Measurements from ENCODE around the gene ADAT1. TPM values are rescaled to one million over a fixed set of nuclear protein-coding genes. Genes with fewer than 3 reads are reported as not detected.

Gene ADAT1
- total RNA-seq, 3 donors from 2014 or later (not counting 1 experiment from before 2014, with no cell fraction given), result 63.5 to 65.2 (median 64.8) TPM

DNA sequence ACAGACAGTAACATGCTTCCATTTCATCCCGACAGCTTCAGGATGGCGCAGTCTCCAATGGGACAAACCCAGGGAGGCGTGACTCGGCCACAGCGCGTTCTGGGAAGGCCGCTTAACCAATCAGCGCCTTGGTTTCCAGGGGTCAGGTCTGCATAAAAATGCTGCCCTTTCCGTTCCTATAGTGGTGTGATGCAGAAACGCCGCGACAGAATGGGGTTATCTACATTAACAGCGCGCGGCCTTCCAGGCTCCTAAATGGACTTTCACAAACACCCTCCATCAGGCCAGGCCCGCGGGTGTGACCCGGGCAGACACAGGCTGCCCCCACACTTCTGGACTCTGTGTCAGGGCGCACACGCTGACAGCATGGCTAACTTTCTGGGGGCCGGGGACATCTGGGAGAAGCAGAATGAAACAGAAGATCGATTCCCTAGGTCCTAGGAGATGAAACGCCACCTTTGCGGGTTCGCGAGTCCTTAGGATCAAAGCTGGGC is 67.8 kb downstream of the ADAT1 start:
- ATAC-seq, result no peak
- Histone ChIP-seq H3K27me3 (ENCODE audit: control insufficient read depth, insufficient read depth, low read length) (no peaks in the 10 kb centered on the region), H3K4me3 (ENCODE audit: low read length) (peak overlapping the region; percentile 43), H3K36me3 (ENCODE audit: control insufficient read depth, insufficient read depth, low read length) (no peaks in the 10 kb centered on the region), H3K4me1 (ENCODE audit: control insufficient read depth, insufficient read depth, low read length) (peaks cover 15% of the 10 kb centered on the region), H3K9me3 (ENCODE audit: control insufficient read depth, insufficient read depth, low read length) (no peaks in the 10 kb centered on the region), H3K27ac (ENCODE audit: low read length) (peak overlapping the region; percentile 73)
- H3K9me3 Mint-ChIP-seq, result no peaks in the 10 kb centered on the region
- intact Hi-C loops (cut with micrococcal nuclease), result no loop called here
- H3K27ac Mint-ChIP-seq, result peak overlapping the region; percentile 75 to 94
- WGBS (ENCODE audit: insufficient coverage), result 6% methylated on average over 26 of the region's 26 CpGs
- DNase-seq, result no peak
- H3K4me1 Mint-ChIP-seq, result peaks cover 11% of the 10 kb centered on the region in 2 donors
- peaks cover 9 to 17% of the 10 kb centered on the region in 2 donors for H3K27me3 Mint-ChIP-seq (ENCODE audit: low read depth in 2 of 2)
- H3K36me3 Mint-ChIP-seq, result no peaks in the 10 kb centered on the region
- TF ChIP-seq, protein P1, sequence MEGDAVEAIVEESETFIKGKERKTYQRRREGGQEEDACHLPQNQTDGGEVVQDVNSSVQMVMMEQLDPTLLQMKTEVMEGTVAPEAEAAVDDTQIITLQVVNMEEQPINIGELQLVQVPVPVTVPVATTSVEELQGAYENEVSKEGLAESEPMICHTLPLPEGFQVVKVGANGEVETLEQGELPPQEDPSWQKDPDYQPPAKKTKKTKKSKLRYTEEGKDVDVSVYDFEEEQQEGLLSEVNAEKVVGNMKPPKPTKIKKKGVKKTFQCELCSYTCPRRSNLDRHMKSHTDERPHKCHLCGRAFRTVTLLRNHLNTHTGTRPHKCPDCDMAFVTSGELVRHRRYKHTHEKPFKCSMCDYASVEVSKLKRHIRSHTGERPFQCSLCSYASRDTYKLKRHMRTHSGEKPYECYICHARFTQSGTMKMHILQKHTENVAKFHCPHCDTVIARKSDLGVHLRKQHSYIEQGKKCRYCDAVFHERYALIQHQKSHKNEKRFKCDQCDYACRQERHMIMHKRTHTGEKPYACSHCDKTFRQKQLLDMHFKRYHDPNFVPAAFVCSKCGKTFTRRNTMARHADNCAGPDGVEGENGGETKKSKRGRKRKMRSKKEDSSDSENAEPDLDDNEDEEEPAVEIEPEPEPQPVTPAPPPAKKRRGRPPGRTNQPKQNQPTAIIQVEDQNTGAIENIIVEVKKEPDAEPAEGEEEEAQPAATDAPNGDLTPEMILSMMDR (IDR thresholded peaks at IDR 0.05), result no peak
- H3K4me3 Mint-ChIP-seq, result peak overlapping the region; percentile 93

DNA sequence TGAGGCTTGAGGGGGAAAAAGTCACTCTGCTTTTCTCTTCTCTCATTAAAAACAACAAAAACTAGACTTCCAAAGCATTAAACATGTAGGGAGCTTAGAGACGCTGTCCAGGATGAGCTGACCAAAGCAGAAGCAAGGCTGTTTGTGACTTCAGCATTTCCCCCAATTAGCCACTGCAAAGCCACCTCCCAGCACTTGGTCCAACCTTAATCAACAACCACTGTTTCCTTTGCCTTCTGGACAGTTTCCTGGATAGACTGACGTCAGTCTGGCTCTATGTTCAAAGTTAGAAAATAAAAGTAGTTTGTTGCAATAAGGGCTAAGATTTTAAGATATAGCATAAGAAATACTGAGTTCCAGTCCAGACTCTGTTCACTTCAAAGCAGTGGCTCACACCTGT is 70.1 kb downstream of the ADAT1 start:
- peaks cover 9 to 16% of the 10 kb centered on the region in 2 donors for H3K27me3 Mint-ChIP-seq (ENCODE audit: low read depth in 2 of 2)
- intact Hi-C loops (cut with micrococcal nuclease), result no loop called here
- 86% methylated on average over 1 of the region's 2 CpGs for WGBS (ENCODE audit: insufficient coverage)
- ATAC-seq (no peak), DNase-seq (no peak)
- H3K9me3 Mint-ChIP-seq, result no peaks in the 10 kb centered on the region
- H3K36me3 Mint-ChIP-seq, result no peaks in the 10 kb centered on the region
- no peak overlapping the region for H3K27ac Mint-ChIP-seq
- TF ChIP-seq, protein P1 (IDR thresholded peaks at IDR 0.05), result no peak
- Histone ChIP-seq H3K9me3 (ENCODE audit: control insufficient read depth, insufficient read depth, low read length) (no peaks in the 10 kb centered on the region), H3K4me1 (ENCODE audit: control insufficient read depth, insufficient read depth, low read length) (peaks cover 15% of the 10 kb centered on the region), H3K36me3 (ENCODE audit: control insufficient read depth, insufficient read depth, low read length) (no peaks in the 10 kb centered on the region), H3K27ac (ENCODE audit: low read length) (no peak overlapping the region), H3K4me3 (ENCODE audit: low read length) (no peak overlapping the region), H3K27me3 (ENCODE audit: control insufficient read depth, insufficient read depth, low read length) (no peaks in the 10 kb centered on the region)
- no peak overlapping the region for H3K4me3 Mint-ChIP-seq
- H3K4me1 Mint-ChIP-seq, result peaks cover 11% of the 10 kb centered on the region in 2 donors

DNA sequence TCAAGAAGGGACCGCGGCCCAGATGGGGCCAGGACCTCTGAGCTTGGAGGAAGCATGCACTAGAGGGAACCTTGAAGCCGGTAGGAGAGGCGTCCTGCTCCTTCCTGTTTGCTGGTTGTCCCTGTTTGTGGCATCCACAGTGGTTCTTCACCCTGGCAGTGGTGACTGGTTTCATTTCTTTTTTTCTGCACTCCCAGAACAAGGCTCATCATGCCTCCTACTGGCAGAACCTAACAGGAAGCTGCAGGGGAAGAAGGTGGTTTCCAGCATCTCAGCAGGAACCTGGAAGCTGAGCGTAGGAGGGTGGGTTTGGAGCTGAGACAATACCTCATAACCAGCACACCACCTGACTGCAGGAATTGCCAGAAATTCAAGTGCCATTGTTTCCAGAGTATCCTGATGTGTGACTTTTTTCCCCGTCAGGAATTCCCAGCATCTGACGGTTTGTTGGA is 72.8 kb downstream of the ADAT1 start:
- no peak overlapping the region for H3K27ac ChIP-seq (ENCODE audit: low read length)
- 64% methylated on average over 6 of the region's 7 CpGs for WGBS (ENCODE audit: insufficient coverage)
- no peaks in the 10 kb centered on the region for H3K36me3 ChIP-seq (ENCODE audit: control insufficient read depth, insufficient read depth, low read length)
- Mint-ChIP-seq H3K4me1 (peaks cover 1 to 2% of the 10 kb centered on the region in 2 donors), H3K9me3 (no peaks in the 10 kb centered on the region), H3K36me3 (no peaks in the 10 kb centered on the region), H3K27ac (no peak overlapping the region), H3K4me3 (no peak overlapping the region), H3K27me3 (ENCODE audit: low read depth in 2 of 2) (peaks cover 13 to 16% of the 10 kb centered on the region in 2 donors)
- ATAC-seq, result peak in 2 of 3 donors; percentile 37 to 44
- TF ChIP-seq, protein P1 (IDR thresholded peaks at IDR 0.05), result no peak
- H3K4me1 ChIP-seq (ENCODE audit: control insufficient read depth, insufficient read depth, low read length), result peaks cover 4% of the 10 kb centered on the region
- no peaks in the 10 kb centered on the region for H3K9me3 ChIP-seq (ENCODE audit: control insufficient read depth, insufficient read depth, low read length)
- peak in 1 of 2 donors; percentile 64 for DNase-seq
- H3K4me3 ChIP-seq (ENCODE audit: low read length), result no peak overlapping the region
- intact Hi-C loops (cut with micrococcal nuclease), result no loop called here
- no peaks in the 10 kb centered on the region for H3K27me3 ChIP-seq (ENCODE audit: control insufficient read depth, insufficient read depth, low read length)

Other genes with a start within 250 kb of the ADAT1 start
- gene CFDP1, start 189.8 kb downstream of the ADAT1 start, total RNA-seq, result 10 to 100 TPM; 32.2 to 38.8 (median 32.3) TPM
- 10 to 100 TPM; 51.5 to 61.0 (median 53.9) TPM for gene TMEM170A, start 158.6 kb downstream of the ADAT1 start, total RNA-seq
- gene CHST6, start 127.8 kb downstream of the ADAT1 start, total RNA-seq, result not detected
- gene CHST5, start 87.2 kb downstream of the ADAT1 start, total RNA-seq, result not detected
- 1 to 10 TPM; 2.1 to 2.7 (median 2.4) TPM for gene TMEM231, start 67.0 kb downstream of the ADAT1 start, total RNA-seq
- gene GABARAPL2, start 56.9 kb downstream of the ADAT1 start, total RNA-seq, result 10 to 100 TPM; 66.2 to 74.0 (median 71.3) TPM
- 100 to 1,000 TPM; 102 to 123 (median 114) TPM for gene KARS1, start 24.4 kb upstream of the ADAT1 start, total RNA-seq
- gene TERF2IP, start 24.5 kb upstream of the ADAT1 start, total RNA-seq, result 100 to 1,000 TPM; 104 to 125 (median 116) TPM
- not detected for gene CPHXL2, start 53.7 kb upstream of the ADAT1 start, total RNA-seq
- gene DUXB, start 78.2 kb upstream of the ADAT1 start, total RNA-seq, result not detected
- gene CPHXL, start 103.2 kb upstream of the ADAT1 start, total RNA-seq, result not detected